Inferior parietal cortex (tissue), 1 donor: Measurements from ENCODE around the gene NTF4.
"Not testable (repeated sequence)": the region's sequence is repeated elsewhere in the genome, so short reads cannot be mapped to it uniquely, and the experiment has no call there.

Experiments
- DNase-seq: peaks from one replicate; pipeline ENCODE4 v3.0.0-alpha.2; 2016; ENCODE audit errors: extremely low spot score

NTF4 gene

DNA sequence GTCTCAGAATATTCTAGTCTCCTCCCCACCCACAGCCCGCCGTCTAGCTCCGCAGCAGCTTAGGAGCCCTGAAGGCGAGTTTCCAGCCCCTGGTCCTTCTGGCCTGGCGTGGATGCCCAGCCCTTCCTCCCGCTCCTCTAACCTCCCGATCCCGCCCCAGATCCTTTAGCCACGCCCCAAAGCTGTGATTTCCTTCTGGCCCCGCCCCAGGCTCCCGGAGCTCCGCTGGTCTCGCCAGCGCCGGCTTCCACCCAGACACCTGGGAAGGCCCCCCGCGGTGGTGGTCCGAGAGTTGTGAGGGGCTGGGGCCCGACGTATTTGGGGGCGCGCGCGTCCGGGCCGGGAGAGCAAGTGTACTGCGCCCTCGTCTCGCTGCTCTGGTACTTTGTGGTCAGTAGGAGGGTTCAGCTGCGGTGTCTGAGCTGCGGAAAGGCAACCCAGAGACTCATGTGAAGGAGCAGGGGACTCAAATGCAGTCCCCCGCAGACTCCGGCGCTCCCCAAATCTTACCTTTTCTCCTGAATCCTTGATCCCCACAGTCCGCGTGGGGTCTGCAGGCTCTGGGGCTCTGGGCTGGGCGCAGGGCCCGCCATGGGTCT lies 6.9 kb downstream of the NTF4 start, which contains the start of gene CGB7:
Gene CGB7, minus strand, starts transcription at position 114 of the 599 bp plus-strand sequence. CDS start 2,374 bp downstream, outside the sequence.
- no peak for DNase-seq

DNA sequence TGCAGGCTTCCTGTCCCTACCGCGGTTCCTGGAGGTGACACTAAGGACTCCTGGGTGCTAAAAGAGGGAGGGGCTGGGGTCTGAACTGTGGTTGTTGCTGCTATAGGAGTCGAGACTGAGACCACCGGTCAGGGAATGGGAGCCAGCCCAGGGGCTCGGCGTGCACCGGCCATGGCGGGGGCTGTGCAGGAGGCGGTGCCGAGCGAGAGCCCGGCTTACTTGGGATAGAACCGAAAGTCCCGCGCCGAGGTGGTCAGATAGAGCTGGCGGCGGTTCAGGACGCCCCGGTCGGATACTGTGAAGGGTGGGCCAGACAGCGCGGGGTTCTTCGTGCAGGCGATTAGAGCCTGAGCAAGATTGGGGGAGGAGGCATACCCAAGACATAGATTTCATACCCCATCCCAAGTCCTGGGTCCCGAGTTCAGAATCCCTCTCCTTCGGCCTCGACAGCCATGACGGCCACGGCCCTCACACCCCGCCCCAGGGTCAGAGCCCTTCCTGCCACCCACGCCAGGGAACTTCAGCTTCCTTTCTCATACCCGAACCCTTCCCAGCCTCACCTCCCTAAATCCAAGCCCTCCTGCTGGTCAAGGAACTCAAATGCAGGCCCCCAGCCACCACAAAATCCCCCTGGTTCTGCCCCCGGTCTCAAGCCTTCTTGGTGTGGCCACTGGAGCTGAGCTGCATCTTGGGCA lies 7.6 kb downstream of the NTF4 start:
- DNase-seq, result not testable (repeated sequence)

DNA sequence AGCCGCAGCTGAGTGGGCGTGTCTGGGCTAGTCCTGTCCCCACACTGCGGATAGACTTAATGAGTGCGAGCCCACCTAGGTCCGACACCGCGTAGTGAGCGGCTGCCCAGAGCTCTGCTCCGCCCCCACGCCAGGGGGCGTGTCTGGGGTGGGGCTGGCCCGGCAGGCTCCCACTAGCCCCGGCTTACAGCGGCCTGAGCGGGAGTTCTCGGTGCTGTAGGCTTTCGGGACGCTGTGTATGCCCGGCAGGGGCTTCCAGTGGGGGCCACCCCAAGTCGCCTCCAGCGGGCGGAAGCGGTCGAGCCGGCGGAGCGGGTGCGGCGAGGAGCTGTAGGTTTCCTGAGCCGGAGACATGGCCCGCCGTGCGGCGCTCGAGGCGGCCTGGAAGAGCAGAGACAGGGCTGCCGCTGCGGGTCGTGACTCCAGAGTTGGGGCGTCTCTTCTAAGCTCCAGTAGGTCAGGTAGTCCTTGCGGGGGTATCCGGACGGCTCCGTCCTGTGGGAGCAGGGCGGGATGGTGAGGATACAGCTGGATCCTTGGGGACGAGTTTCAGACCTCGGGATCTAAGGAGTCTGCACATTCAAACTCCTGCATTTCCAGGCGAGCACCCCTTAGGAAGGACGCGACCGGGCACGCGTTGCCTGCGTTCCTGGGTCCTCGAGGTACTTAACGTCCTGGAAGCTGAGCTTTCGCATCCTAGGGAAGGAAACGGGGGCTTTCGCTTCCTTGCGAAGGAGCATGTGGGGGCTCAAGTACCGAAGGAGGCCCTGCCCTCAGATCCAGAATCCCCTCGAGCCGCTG lies 8.3 kb downstream of the NTF4 start:
- peak; percentile 7 for DNase-seq

DNA sequence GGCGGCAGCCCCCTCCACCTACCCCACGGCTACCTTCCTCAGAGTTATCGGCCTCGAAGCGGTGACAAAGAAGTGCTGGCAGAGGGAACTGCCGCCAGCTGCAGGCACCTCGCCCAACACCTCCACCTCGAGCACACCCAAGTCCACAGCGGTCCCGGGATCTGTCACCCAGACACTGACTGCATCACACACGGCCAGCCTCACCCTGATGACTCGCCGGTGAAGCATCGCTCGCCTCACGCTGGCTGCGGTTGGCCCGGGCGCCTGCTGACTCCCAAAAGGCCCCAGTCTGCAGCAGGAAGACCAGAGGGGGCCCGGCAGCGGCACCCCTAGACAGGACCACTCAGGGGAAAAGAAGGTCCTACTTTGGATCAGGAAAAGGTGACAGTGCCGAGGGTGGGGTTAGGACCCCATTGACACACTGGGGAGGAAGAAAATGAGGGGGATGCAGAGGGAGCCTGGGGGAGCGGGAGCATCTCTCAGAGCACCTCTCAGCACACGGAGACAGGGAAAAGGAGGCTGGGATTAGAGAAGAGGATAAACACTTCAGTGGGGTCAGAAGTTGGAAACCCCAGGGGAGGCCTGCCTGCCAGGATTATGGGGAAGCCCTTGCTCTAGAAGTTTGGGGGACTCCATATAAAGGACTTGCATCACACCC lies 14.1 kb downstream of the NTF4 start:
- not testable (repeated sequence) for DNase-seq

- not testable (repeated sequence) for DNase-seq
These were observed 14.8 kb downstream of the NTF4 start for GRCh38 chr19:49049834-49050233.

DNA sequence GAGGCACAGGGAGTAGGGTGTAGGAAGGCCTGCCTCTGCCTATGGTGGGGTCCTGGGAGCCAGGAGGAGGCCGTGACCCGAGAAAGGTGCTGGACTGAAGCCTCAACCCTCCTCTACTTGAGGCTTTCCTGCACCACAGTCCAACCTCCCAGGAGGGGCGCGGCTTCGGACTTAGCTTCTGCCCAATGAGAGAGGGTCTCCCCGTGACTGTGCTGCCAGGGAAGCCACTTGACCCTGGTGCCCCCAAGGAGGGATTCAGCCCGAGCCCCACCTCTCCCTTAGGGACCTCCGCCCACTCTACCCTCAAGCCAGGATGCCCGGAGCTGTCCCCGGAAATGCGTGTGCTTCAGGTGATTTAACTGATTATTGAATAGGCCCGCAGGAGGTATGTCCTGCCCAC lies 15.6 kb downstream of the NTF4 start, which contains the start of gene CGB8:
Gene CGB8, minus strand, starts transcription at position 101 of the 400 bp plus-strand sequence. CDS start 372 bp downstream, outside the sequence.
- DNase-seq, result not testable (repeated sequence)

DNA sequence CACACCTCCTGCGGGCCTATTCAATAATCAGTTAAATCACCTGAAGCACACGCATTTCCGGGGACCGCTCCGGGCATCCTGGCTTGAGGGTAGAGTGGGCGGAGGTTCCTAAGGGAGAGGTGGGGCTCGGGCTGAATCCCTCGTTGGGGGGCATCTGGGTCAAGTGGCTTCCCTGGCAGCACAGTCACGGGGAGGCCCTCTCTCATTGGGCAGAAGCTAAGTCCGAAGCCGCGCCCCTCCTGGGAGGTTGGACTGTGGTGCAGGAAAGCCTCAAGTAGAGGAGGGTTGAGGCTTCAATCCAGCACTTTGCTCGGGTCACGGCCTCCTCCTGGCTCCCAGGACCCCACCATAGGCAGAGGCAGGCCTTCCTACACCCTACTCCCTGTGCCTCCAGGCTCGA lies 21.1 kb downstream of the NTF4 start, which contains the start of gene CGB5:
Gene CGB5, plus strand, starts transcription at position 301 of the 400 bp plus-strand sequence. CDS start 362 bp downstream, outside the sequence.
- not testable (repeated sequence) for DNase-seq

DNA sequence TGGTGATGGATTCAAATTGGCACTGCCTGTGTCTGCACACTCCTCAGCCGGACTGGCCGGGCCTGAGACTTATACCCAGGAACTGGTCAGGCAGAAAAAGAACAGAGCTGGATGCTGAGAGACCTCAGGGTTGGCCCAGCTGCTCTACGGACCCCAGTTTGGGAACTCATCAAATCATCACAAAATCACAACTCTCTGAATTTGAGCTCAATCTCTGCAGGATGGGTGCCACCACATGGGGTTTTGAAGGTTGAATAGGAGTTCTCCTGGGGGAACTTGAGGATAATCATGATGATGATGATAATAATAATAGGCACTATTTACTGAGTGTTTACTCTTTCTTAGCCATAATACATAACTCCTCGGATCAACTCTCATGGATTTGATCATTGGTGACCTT lies 22.0 kb downstream of the NTF4 start:
- not testable (repeated sequence) for DNase-seq

DNA sequence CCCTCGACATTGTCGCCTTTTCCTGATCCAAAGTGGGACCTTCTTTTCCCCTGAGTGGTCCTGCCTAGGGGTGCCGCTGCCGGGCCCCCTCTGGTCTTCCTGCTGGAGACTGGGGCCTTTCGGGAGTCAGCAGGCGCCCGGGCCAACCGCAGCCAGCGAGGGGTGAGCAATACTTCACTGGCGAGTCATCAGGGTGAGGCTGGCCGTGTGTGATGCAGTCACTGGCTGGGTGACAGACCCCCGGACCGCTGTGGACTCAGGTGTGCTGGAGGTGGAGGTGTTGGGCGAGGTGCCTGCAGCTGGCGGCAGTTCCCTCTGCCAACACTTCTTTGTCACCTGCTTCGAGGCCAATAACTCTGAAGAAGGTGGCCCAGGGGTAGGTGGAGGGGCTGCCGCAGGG lies 22.4 kb downstream of the NTF4 start:
- DNase-seq, result no peak

GRCh38 chr19:49039736-49040135 lies 24.9 kb downstream of the NTF4 start:
- not testable (repeated sequence) for DNase-seq

GRCh38 chr19:49038557-49039276 lies 25.9 kb downstream of the NTF4 start:
- not testable (repeated sequence) for DNase-seq

GRCh38 chr19:49038111-49038510 lies 26.5 kb downstream of the NTF4 start:
- not testable (repeated sequence) for DNase-seq

DNA sequence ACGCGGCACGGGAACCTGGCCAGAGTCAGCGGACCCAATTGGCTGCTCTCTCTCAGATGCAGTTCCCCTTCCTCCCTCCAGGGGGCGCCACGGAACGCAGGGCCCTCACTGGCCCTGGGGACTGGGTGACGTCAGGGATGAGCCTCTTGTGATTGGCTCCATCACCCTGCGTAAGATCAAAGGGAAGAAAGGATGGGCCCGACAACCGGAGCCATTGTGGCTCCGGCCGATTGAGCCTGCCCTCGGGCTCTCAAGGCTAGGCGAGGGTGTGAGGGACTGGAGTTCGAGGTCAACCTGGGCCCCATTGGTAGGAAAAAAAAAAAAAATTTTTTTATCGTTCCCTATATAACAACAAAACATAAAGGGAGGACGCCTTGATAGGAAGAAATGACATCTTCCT lies 27.8 kb downstream of the NTF4 start, which contains the start of gene CGB1:
Gene CGB1, minus strand, starts transcription at position 81 of the 400 bp plus-strand sequence. CDS start 184 bp downstream, outside the sequence.
- not testable (repeated sequence) for DNase-seq

GRCh38 chr19:49031642-49032301 lies 32.8 kb downstream of the NTF4 start, which contains the start of gene CGB2:
Gene CGB2, plus strand, starts transcription at chr19:49031890. Its CDS starts 206 bp downstream, at chr19:49032096.
- DNase-seq, result not testable (repeated sequence)

DNA sequence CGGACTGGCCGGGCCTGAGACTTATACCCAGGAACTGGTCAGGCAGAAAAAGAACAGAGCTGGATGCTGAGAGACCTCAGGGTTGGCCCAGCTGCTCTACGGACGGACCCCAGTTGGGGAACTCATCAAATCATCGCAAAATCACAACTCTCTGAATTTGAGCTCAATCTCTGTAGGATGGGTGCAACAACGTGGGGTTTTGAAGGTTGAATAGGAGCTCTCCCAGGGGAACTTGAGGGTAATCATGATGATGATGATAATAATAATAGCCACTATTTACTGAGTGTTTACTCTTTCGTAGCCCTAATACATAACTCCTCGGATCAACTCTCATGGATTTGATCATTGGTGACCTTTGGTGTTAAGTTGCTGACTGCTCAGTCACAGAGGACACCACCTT lies 34.3 kb downstream of the NTF4 start:
- DNase-seq, result not testable (repeated sequence)

DNA sequence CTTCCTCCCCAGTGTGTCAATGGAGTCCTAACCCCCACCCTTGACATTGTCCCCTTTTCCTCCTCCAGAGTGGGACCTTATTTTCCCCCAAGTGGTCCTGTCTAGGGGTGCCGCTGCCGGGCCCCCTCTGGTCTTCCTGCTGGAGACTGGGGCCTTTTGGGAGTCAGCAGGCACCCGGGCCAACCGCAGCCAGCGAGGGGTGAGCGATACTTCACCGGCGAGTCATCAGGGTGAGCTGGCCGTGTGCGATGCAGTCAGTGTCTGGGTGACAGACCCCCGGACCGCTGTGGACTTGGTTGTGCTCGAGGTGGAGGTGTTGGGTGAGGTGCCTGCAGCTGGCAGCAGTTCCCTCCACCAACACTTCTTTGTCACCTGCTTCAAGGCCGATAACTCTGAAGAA lies 34.9 kb downstream of the NTF4 start:
- DNase-seq, result not testable (repeated sequence)

- DNase-seq, result not testable (repeated sequence)
These were observed 35.9 kb downstream of the NTF4 start for GRCh38 chr19:49028686-49029085.

DNA sequence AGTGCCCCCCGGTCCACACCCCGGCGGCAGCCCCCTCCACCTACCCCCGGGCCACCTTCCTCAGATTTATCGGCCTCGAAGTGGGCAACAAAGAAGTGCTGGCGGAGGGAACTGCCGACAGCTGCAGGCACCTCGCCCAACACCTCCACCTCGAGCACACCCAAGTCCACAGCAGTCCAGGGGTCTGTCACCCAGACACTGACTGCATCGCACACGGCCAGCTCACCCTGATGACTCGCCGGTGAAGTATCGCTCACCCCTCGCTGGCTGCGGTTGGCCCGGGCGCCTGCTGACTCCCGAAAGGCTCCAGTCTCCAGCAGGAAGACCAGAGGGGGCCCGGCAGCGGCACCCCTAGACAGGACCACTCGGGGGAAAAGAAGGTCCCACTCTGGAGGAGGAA lies 39.0 kb downstream of the NTF4 start:
- not testable (repeated sequence) for DNase-seq

GRCh38 chr19:49025088-49025487 lies 39.5 kb downstream of the NTF4 start:
- DNase-seq, result not testable (repeated sequence)

DNA sequence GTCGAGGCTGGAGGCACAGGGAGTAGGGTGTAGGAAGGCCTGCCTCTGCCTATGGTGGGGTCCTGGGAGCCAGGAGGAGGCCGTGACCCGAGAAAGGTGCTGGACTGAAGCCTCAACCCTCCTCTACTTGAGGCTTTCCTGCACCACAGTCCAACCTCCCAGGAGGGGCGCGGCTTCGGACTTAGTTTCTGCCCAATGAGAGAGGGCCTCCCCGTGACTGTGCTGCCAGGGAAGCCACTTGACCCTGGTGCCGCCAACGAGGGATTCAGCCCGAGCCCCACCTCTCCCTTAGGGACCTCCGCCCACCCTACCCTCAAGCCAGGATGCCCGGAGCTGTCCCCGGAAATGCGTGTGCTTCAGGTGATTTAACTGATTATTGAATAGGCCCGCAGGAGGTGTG lies 40.4 kb downstream of the NTF4 start, which contains the start of gene CGB3:
Gene CGB3, minus strand, starts transcription at position 101 of the 400 bp plus-strand sequence. CDS start 362 bp downstream, outside the sequence.
- not testable (repeated sequence) for DNase-seq
